Activated CD4-positive, alpha-beta memory T cell treated with anti-CD3 and anti-CD28 coated beads, Interleukin-2, amount 10 ng/mL, durations not matched to agents 7 days and 5 days (primary cell): ENCODE data around the gene MRPS11. TPM values are rescaled to one million over a fixed set of nuclear protein-coding genes. Genes with fewer than 3 reads are reported as not detected.
"Not testable (repeated sequence)": the region's sequence is repeated elsewhere in the genome, so short reads cannot be mapped to it uniquely, and the experiment has no call there.

Experiments used
- CTCF ChIA-PET: fragments of 350-600 bp; sonication (Branson Sonifier 250); formaldehyde crosslinking; loops from one replicate; lab custom pipeline; 2021; ENCODE audit warnings: antibody characterized with exemption, inconsistent platforms; lab: Charles Lee
- POLR2A ChIA-PET: fragments of 350-600 bp; sonication (Branson Sonifier 250); formaldehyde crosslinking; loops from one replicate; lab custom pipeline; 2021; ENCODE audit warnings: antibody characterized with exemption; lab: Charles Lee
- DNase-seq: peaks from one replicate; pipeline ENCODE4 v3.0.0-alpha.2; 2020
- H3K27ac Mint-ChIP-seq: one replicate; pipeline ENCODE4 v1.8.0; 2021; ENCODE audit warnings: mild to moderate bottlenecking, mixed read lengths
- H3K27me3 Mint-ChIP-seq: one replicate; pipeline ENCODE4 v1.8.0; 2021; ENCODE audit warnings: mixed read lengths
- H3K36me3 Mint-ChIP-seq: one replicate; pipeline ENCODE4 v1.8.0; 2021; ENCODE audit warnings: low read depth, mixed read lengths
- H3K4me1 Mint-ChIP-seq: one replicate; pipeline ENCODE4 v1.8.0; 2021; ENCODE audit warnings: mixed read lengths
- H3K4me3 Mint-ChIP-seq: one replicate; pipeline ENCODE4 v1.8.0; 2021; ENCODE audit warnings: mild to moderate bottlenecking, mixed read lengths
- H3K9me3 Mint-ChIP-seq: one replicate; pipeline ENCODE4 v1.8.0; 2021; ENCODE audit warnings: mixed read lengths
- total RNA-seq, 2 experiments: library from RNA; stranded (reverse); gene quantifications; one replicate each; pipeline ENCODE4 v1.2.3, GENCODE V29; 2021

Gene MRPS11
- total RNA-seq, 2 experiments from 2014 or later, result 48.5 to 50.3 TPM

- Mint-ChIP-seq H3K4me3 (no peak overlapping the region), H3K36me3 (no peaks in the 10 kb centered on the region), H3K9me3 (no peaks in the 10 kb centered on the region), H3K4me1 (no peaks in the 10 kb centered on the region), H3K27ac (no peak overlapping the region), H3K27me3 (no peaks in the 10 kb centered on the region)
- POLR2A ChIA-PET, result no interaction called here
- CTCF ChIA-PET, result no interaction called here
- no peak for DNase-seq
These were observed 41.8 kb downstream of the MRPS11 start for GRCh38 chr15:88509321-88509720.

GRCh38 chr15:88509964-88510363 lies 42.5 kb downstream of the MRPS11 start:
- no peaks in the 10 kb centered on the region for H3K4me1 Mint-ChIP-seq
- no peaks in the 10 kb centered on the region for H3K27me3 Mint-ChIP-seq
- H3K27ac Mint-ChIP-seq, result no peak overlapping the region
- POLR2A ChIA-PET, result no interaction called here
- H3K36me3 Mint-ChIP-seq, result no peaks in the 10 kb centered on the region
- DNase-seq, result no peak
- no peaks in the 10 kb centered on the region for H3K9me3 Mint-ChIP-seq
- CTCF ChIA-PET, result interaction anchor here (1.0 kb wide), 1 partner anchor 263 kb away, joined by 5 read pairs; no protein-coding TSS in a partner anchor
- no peak overlapping the region for H3K4me3 Mint-ChIP-seq

GRCh38 chr15:88511161-88511560 lies 43.7 kb downstream of the MRPS11 start:
- POLR2A ChIA-PET, result no interaction called here
- CTCF ChIA-PET, result interaction anchor here (1.0 kb wide), 1 partner anchor 264 kb away, joined by 5 read pairs; no protein-coding TSS in a partner anchor
- H3K27me3 Mint-ChIP-seq, result no peaks in the 10 kb centered on the region

GRCh38 chr15:88512078-88512477 lies 44.6 kb downstream of the MRPS11 start:
- Mint-ChIP-seq H3K36me3 (no peaks in the 10 kb centered on the region), H3K27ac (no peak overlapping the region), H3K4me1 (no peaks in the 10 kb centered on the region), H3K9me3 (no peaks in the 10 kb centered on the region), H3K27me3 (no peaks in the 10 kb centered on the region), H3K4me3 (no peak overlapping the region)
- DNase-seq, result no peak
- POLR2A ChIA-PET, result no interaction called here
- CTCF ChIA-PET, result no interaction called here

More at GRCh38 chr15:88511161-88511560, 43.7 kb downstream of the MRPS11 start:
- no peaks in the 10 kb centered on the region for H3K36me3 Mint-ChIP-seq
- H3K27ac Mint-ChIP-seq, result no peak overlapping the region
- no peaks in the 10 kb centered on the region for H3K4me1 Mint-ChIP-seq
- H3K4me3 Mint-ChIP-seq, result no peak overlapping the region
- no peak for DNase-seq
- H3K9me3 Mint-ChIP-seq, result no peaks in the 10 kb centered on the region

GRCh38 chr15:88512601-88513000 lies 45.1 kb downstream of the MRPS11 start:
- Mint-ChIP-seq H3K27me3 (no peaks in the 10 kb centered on the region), H3K4me3 (no peak overlapping the region), H3K27ac (no peak overlapping the region), H3K4me1 (no peaks in the 10 kb centered on the region), H3K36me3 (no peaks in the 10 kb centered on the region), H3K9me3 (no peaks in the 10 kb centered on the region)
- DNase-seq, result no peak
- ChIA-PET CTCF (no interaction called here), POLR2A (no interaction called here)

- Mint-ChIP-seq H3K36me3 (no peaks in the 10 kb centered on the region), H3K27me3 (no peaks in the 10 kb centered on the region), H3K27ac (no peak overlapping the region), H3K9me3 (no peaks in the 10 kb centered on the region), H3K4me1 (no peaks in the 10 kb centered on the region), H3K4me3 (no peak overlapping the region)
- ChIA-PET POLR2A (no interaction called here), CTCF (no interaction called here)
- DNase-seq, result no peak
These were observed 45.7 kb downstream of the MRPS11 start for GRCh38 chr15:88513195-88513594.

- CTCF ChIA-PET, result no interaction called here
- POLR2A ChIA-PET, result no interaction called here
- DNase-seq, result no peak
- H3K36me3 Mint-ChIP-seq, result peaks cover 3% of the 10 kb centered on the region
- no peaks in the 10 kb centered on the region for H3K4me1 Mint-ChIP-seq
- no peaks in the 10 kb centered on the region for H3K9me3 Mint-ChIP-seq
- no peak overlapping the region for H3K4me3 Mint-ChIP-seq
- H3K27ac Mint-ChIP-seq, result no peak overlapping the region
- H3K27me3 Mint-ChIP-seq, result no peaks in the 10 kb centered on the region
These were observed 51.4 kb downstream of the MRPS11 start for GRCh38 chr15:88518903-88519302.

- H3K4me3 Mint-ChIP-seq, H3K4me1 Mint-ChIP-seq, CTCF ChIA-PET, H3K9me3 Mint-ChIP-seq, H3K27ac Mint-ChIP-seq, H3K27me3 Mint-ChIP-seq, POLR2A ChIA-PET, DNase-seq: not testable (repeated sequence)
- H3K36me3 Mint-ChIP-seq, result peaks cover 10% of the 10 kb centered on the region
These were observed 56.6 kb downstream of the MRPS11 start for GRCh38 chr15:88524094-88524493.

- no peaks in the 10 kb centered on the region for H3K27me3 Mint-ChIP-seq
- no peak overlapping the region for H3K4me3 Mint-ChIP-seq
- no peak for DNase-seq
- CTCF ChIA-PET, result interaction anchor here (0.5 kb wide), 1 partner anchor 301 kb away, joined by 3 read pairs; no protein-coding TSS in a partner anchor
- peaks cover 16% of the 10 kb centered on the region for H3K36me3 Mint-ChIP-seq
- no peaks in the 10 kb centered on the region for H3K4me1 Mint-ChIP-seq
- no peak overlapping the region for H3K27ac Mint-ChIP-seq
- POLR2A ChIA-PET, result no interaction called here
- no peaks in the 10 kb centered on the region for H3K9me3 Mint-ChIP-seq
These were observed 57.9 kb downstream of the MRPS11 start for GRCh38 chr15:88525418-88525817.

GRCh38 chr15:88526247-88526879 lies 58.9 kb downstream of the MRPS11 start:
- ChIA-PET POLR2A (no interaction called here), CTCF (no interaction called here)
- Mint-ChIP-seq H3K9me3 (no peaks in the 10 kb centered on the region), H3K27ac (no peak overlapping the region), H3K27me3 (no peaks in the 10 kb centered on the region), H3K4me3 (no peak overlapping the region), H3K36me3 (peaks cover 24% of the 10 kb centered on the region), H3K4me1 (no peaks in the 10 kb centered on the region)
- DNase-seq, result no peak

- POLR2A ChIA-PET, result no interaction called here
- Mint-ChIP-seq H3K27me3 (no peaks in the 10 kb centered on the region), H3K36me3 (peaks cover 22% of the 10 kb centered on the region), H3K4me3 (no peak overlapping the region), H3K4me1 (no peaks in the 10 kb centered on the region), H3K9me3 (peaks cover 3% of the 10 kb centered on the region), H3K27ac (no peak overlapping the region)
- no peak for DNase-seq
- CTCF ChIA-PET, result no interaction called here
These were observed 61.6 kb downstream of the MRPS11 start for GRCh38 chr15:88529021-88529630.
